Skin of body (tissue), 2 donors: Measurements from ENCODE around the gene IQCN. TPM values are rescaled to one million over a fixed set of nuclear protein-coding genes. Genes with fewer than 3 reads are reported as not detected.

Source experiments
- DNase-seq: peaks from one replicate; lab custom pipeline; 2025; lab: John Stamatoyannopoulos, UW
- total RNA-seq: library from RNA; depleted of rRNA; stranded (reverse); fragments of >200 nt; gene quantifications from one replicate; pipeline ENCODE4 v1.2.3, GENCODE V29; 2014

Gene IQCN
- 0.99 TPM for total RNA-seq

- DNase-seq: peak; percentile 52
Observed at GRCh38 chr19:18274219-18274780, at the start of gene IQCN. IQCN (minus strand) TSS chr19:18274452; CDS start chr19:18269478, 4,974 bp downstream.

- DNase-seq: peak; percentile 96
Observed at GRCh38 chr19:18322759-18323460, 48.7 kb upstream of the IQCN start, which contains the start of gene LSM4. LSM4 (minus strand) TSS chr19:18323076; CDS start chr19:18323020, 56 bp downstream.

GRCh38 chr19:18322318-18322758 is 48.1 kb upstream of the IQCN start:
- DNase-seq: peak; percentile 22

GRCh38 chr19:18321734-18322102 is 47.5 kb upstream of the IQCN start:
- DNase-seq: no peak

GRCh38 chr19:18320865-18321733 is 46.8 kb upstream of the IQCN start:
- no peak for DNase-seq

DNA sequence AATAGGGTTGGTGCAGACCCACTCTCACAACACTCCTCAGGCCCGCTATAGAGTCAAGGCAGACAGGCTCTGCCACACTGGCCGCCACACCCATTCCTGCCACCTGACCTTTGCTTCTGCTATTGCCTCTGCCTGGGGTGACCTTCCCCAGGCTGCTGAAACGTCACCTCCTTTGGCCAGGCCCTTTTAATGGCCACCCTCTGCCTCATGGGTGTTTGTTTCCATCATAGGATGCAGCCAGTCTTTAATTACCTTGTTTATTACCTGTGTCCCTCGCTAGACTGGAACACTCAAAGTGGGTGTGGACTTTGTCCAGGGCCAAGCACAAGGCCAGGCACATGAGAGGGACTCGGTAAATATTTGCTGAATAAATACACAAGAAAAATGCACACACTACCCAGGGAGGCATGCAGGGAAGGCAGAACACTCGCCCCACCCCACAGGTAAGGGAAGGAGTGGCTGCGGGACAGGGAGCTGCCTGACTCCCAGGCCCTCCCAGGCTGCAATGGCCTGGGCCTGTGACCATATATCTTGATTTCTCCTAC is 45.4 kb upstream of the IQCN start:
- DNase-seq: no peak

- DNase-seq: no peak
Observed at GRCh38 chr19:18317961-18318800, 43.9 kb upstream of the IQCN start.

- DNase-seq: no peak
Observed at GRCh38 chr19:18313398-18313797, 39.1 kb upstream of the IQCN start.

DNA sequence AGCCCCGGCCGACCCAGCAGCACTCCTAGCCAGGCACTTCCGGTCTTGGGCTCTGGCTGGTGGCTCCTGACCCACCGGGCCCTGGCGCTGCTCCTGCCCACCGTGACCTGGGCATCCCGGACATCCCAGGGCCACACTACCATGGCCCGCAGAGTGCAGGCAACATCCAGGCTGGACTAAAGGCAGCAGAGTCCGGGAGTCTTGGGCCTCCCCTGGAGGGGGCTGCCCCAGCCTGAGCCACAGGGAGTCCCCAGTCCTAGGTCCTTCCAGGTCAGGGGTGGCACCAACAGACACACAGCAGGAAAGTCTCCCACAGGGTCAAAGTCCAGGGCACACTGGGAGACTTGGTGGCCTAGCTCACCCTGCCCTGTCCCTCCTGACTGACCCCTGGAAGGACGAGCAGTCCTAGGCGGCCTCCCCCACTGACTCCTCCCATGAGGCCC is 37.9 kb upstream of the IQCN start:
- no peak for DNase-seq

- no peak for DNase-seq
Observed at GRCh38 chr19:18311502-18312091, 37.3 kb upstream of the IQCN start.

DNA sequence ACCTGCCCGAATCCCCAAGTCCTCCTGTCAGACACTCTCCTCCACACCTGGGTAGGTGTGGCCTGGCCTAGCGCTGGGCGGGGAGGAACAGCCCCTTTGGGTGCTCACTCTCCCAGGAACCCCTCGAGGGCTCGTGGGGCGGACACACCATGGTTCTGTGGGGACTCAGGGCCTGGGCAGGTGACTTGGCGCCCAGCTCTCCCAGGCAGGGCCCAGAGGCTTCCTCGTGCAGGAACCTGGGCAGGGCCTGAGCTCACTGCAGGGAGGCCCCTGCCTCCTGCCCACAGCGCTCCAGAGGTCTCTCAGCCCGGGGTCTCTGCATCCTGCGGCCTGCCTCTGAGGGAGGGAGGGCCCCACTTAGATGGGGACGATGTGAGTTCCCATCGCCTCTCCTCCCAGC is 36.7 kb upstream of the IQCN start:
- no peak for DNase-seq

DNA sequence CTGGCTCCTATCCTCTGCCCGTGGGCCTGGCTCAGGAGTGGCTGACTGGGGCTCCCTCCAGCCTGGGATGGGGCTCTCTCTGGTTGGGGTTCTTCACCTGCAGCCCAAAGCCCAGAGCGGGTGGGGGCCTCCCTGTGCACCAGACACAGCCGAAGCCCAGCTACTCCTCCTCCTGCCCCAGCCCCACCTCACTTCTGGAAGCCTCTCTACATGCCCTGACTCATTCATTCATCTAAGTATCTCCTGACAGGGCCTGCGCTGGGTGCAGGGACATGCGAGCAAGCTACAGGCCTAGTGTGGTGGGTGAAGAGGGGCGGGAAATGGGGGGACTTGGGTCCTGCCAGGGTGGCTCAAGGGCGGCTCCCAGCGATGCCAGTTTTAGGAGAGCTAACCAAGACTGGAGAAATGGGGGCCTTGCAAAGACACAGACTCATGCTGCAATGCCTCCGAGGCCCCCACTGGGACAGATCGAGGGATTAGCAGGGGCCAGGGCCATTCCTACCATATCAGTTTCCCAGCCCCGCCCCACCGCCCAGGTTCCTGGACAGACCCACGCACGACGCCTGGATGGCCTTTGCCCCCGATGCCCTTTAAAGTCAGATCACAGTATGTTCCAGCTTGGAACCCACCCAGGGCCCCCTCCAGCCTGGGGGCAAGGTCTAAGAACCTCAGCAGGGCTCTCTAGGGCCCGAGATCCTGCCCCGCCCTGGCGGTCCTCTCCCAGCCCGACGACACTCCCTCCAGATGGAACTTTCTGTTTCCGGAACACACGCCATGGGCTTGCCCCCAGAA is 36.1 kb upstream of the IQCN start:
- no peak for DNase-seq

- no peak for DNase-seq
Observed at GRCh38 chr19:18309525-18310064, 35.3 kb upstream of the IQCN start.

DNA sequence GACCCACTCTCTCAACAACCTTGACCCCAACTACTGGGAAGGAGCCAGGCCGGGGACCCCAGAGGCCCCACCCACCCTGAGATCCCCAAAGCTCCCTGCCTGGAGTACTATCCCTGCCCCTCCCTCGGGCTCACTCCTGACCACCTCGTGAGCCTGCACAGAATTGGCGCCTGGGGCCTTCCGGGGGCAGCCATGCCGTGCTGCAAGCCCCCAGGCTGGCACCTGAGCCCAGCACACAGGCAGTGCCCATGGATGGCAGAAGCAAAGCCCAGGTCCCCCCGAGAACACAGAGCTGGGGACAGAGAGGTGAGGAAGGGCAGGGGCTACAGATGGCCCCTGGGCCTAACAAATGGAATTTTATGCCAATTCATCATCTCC is 34.7 kb upstream of the IQCN start:
- DNase-seq: no peak

- no peak for DNase-seq
Observed at GRCh38 chr19:18308051-18308947, 34.0 kb upstream of the IQCN start.

DNA sequence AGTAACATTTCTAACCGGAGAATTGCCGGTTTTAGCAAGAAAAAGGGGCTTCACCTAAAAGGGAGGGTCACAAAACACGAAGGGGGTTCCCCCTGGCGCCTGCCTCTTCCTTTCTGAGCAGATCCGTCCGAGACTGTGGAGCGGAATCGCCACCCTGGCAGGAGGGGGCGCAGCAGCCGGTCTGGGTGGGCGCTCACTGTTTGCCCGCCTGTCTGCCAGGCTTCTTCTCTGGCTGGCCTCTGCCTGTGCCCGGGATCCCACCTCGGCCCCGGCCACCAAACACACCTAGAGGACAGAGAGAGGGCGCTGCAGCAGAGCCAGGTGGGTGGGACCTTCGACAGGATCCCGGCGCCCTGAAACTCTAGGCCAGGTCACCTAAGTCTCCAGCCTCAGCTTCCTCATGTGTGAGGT is 33.0 kb upstream of the IQCN start:
- no peak for DNase-seq

DNA sequence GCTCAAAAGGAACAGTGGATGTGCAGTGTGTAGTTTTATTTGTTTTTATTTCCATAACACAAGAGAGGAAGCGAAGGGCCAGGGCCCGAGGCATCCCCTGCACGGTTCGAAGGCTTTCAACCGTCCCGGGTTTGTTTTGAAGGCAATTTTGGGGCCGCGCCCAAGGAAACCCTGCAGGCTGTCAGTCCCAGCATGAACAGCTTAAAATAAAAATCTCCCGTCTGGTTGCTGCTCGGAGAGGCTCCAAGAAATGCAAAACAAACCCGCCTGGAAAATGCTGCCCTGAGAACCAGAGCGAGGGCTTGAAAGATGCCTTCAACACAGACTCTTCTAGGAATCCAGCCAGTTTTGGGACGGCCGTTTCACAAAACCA is 32.6 kb upstream of the IQCN start:
- no peak for DNase-seq

DNA sequence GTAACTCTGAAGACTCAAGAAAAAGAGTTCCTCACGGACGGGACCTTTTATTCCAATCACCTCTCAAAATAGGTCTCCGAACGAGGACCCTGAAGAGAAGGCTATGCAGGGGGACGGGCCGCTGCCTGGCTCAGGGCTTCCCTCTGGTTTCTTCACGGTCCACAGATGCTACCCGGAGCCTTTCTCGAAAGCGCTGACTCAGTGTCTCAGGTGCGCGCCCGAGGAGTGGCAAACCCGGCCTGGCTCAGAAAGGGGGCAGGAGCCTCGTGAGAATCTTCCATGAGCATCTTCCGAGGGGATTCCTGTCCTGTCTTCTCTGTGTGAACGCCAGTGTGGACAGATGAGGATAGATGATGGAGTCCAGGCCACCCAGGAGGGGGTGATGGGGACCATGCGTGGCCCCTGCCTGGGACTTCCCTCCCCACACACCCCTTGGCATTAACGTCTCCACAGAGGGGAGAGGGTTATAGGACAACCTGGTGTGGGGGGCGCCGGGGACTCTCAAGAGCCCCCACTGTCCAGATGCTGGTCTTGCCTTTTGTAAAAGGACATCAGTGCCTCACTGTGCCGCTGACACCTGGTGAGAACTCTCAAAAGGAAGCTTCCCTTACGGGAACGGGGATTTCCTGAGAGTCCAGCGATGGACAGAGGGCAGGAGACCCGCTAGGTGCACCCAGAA is 32.1 kb upstream of the IQCN start:
- no peak for DNase-seq
